HepG2 (cell line): ENCODE measurements around the gene ASXL1. TPM values are rescaled to one million over a fixed set of nuclear protein-coding genes. Genes with fewer than 3 reads are reported as not detected.

Experiments
- ATAC-seq: fragments of 200-7000 bp; cut with Tn5 transposase; 3 replicates; pipeline ENCODE4 v1.9.1; 2020; ENCODE audit warnings: mild to moderate bottlenecking, moderate library complexity
- BruUV-seq: library from RNA; stranded (reverse); fragments of 400-500 nt; replicated peaks from 2 replicates; lab custom pipeline; 2021; lab: Mats Ljungman, UMichigan
- CTCF ChIA-PET: fragments of 300-600 bp; formaldehyde crosslinking; extraction: SDS; loops from one replicate; lab custom pipeline; 2021; ENCODE audit warnings: low total read pairs, inconsistent platforms, low intra/inter-chr PET ratio; lab: Yijun Ruan, JAX
- POLR2A ChIA-PET: fragments of 350-600 bp; sonication (Branson Sonifier 250); formaldehyde crosslinking; loops from one replicate; lab custom pipeline; 2020; ENCODE audit warnings: antibody characterized with exemption, inconsistent platforms; lab: Yijun Ruan, JAX
- DNase-seq: peaks from one replicate; pipeline ENCODE4 v3.0.0-alpha.2; 2015; ENCODE audit warnings: low spot score
- FAIRE-seq: peaks from 3 replicates; lab custom pipeline; 2011; peaks lifted over from hg19 to GRCh38; lab: Jason Lieb, UNC
- H2AFZ ChIP-seq: one replicate; pipeline ENCODE4 v1.6.1; 2011; ENCODE audit warnings: low read length, inconsistent platforms
- H3K27ac ChIP-seq: fragments of 300-600 bp; 3 replicates; pipeline ENCODE4 v1.8.0; 2011; ENCODE audit warnings: mixed run types, mild to moderate bottlenecking, mixed read lengths, low read length, inconsistent platforms; ENCODE audit not compliant: insufficient read depth; ENCODE audit errors: extremely low read length
- H3K27me3 ChIP-seq, 2 experiments: fragments of 200-600 bp in 1 of 2; 2 replicates in 1 of 2; 3 replicates in 1 of 2; pipeline versions ENCODE4 v1.6.0 to v1.8.0; 2011; ENCODE audit warnings: low read length in 2 of 2, mild to moderate bottlenecking in 2 of 2, moderate library complexity in 2 of 2, inconsistent platforms in 1 of 2; ENCODE audit not compliant: insufficient read depth in 2 of 2, control insufficient read depth in 1 of 2
- H3K36me3 ChIP-seq, 2 experiments: fragments of 200-600 bp in 1 of 2; replicated peaks in 1 of 2; 2 replicates in 1 of 2; 3 replicates in 1 of 2; pipeline versions ENCODE4 v1.5.1 to v1.8.0; 2011; ENCODE audit warnings: low read length in 2 of 2, inconsistent platforms in 1 of 2; ENCODE audit not compliant: insufficient read depth in 2 of 2, control insufficient read depth in 1 of 2
- H3K4me1 ChIP-seq: 2 replicates; pipeline ENCODE4 v1.5.1; 2012; ENCODE audit warnings: low read length, inconsistent platforms; ENCODE audit not compliant: insufficient read depth
- H3K4me2 ChIP-seq: 2 replicates; pipeline ENCODE4 v1.6.0; 2011; ENCODE audit warnings: low read depth, low read length, inconsistent platforms
- H3K4me3 ChIP-seq, 3 experiments: fragments of 200-600 bp in 1 of 3; sonication (generic), shearing (Covaris generic) in 1 of 3; replicated peaks in 1 of 3; 2 replicates each; pipeline ENCODE4 v1.5.1; 2011 to 2016; ENCODE audit warnings: low read length in 3 of 3, inconsistent platforms in 2 of 3, low read depth in 2 of 3, mild to moderate bottlenecking in 2 of 3, control low read depth in 1 of 3, mixed read lengths in 1 of 3; ENCODE audit not compliant: insufficient read depth in 1 of 3
- H3K79me2 ChIP-seq: one replicate; pipeline ENCODE4 v1.6.1; 2011; ENCODE audit warnings: low read length, inconsistent platforms; ENCODE audit not compliant: insufficient read depth
- H3K9ac ChIP-seq: 2 replicates; pipeline ENCODE4 v1.6.0; 2011; ENCODE audit warnings: mild to moderate bottlenecking, low read depth, low read length, inconsistent platforms; ENCODE audit not compliant: insufficient read depth
- H3K9me3 ChIP-seq: 2 replicates; pipeline ENCODE4 v1.5.1; 2012; ENCODE audit warnings: mild to moderate bottlenecking, low read length
- H4K20me1 ChIP-seq: 2 replicates; pipeline ENCODE4 v1.6.0; 2011; ENCODE audit warnings: inconsistent platforms, mild to moderate bottlenecking, low read length, moderate library complexity; ENCODE audit not compliant: insufficient read depth
- AKAP8 ChIP-seq: sonication (generic); formaldehyde crosslinking; IDR thresholded peaks from 2 replicates; pipeline ENCODE4 v1.5.1; 2020; ENCODE audit warnings: mild to moderate bottlenecking, missing genetic modification reagents
- CHD4 ChIP-seq: fragments of 200-600 bp; sonication (generic); IDR thresholded peaks from 2 replicates; pipeline ENCODE4 v1.7.0; 2017; ENCODE audit warnings: mild to moderate bottlenecking, low read length, borderline replicate concordance
- GABPB1 ChIP-seq: IDR thresholded peaks from 2 replicates; pipeline ENCODE4 v1.6.1; 2016; ENCODE audit warnings: mild to moderate bottlenecking, missing genetic modification reagents, moderate library complexity, missing compliant biosample characterization
- MXD3 ChIP-seq: IDR thresholded peaks from 2 replicates; pipeline ENCODE4 v1.6.1; 2016; ENCODE audit warnings: mild to moderate bottlenecking, missing biosample characterization, missing genetic modification reagents
- NONO ChIP-seq, 2 experiments: fragments of 450-650 bp in 1 of 2; sonication (generic) in 1 of 2; formaldehyde crosslinking in 1 of 2; IDR thresholded peaks in 1 of 2; conservative IDR thresholded peaks in 1 of 2; 2 replicates each; pipeline versions ENCODE4 v1.6.1 to v1.8.0; 2017 to 2022; ENCODE audit warnings: mild to moderate bottlenecking in 1 of 2, missing genetic modification reagents in 1 of 2, moderate library complexity in 1 of 2
- REPIN1 ChIP-seq: sonication (generic); formaldehyde crosslinking; IDR thresholded peaks from 2 replicates; pipeline ENCODE4 v1.8.0; 2022; ENCODE audit warnings: missing genetic modification reagents, low read depth, mild to moderate bottlenecking, borderline replicate concordance
- YY1 ChIP-seq: IDR thresholded peaks from 2 replicates; pipeline ENCODE4 v1.6.1; 2011; ENCODE audit warnings: low read length, low read depth, moderate library complexity, mild to moderate bottlenecking; ENCODE audit not compliant: insufficient read depth, insufficient replicate concordance
- ZBTB25 ChIP-seq: IDR thresholded peaks from 2 replicates; pipeline ENCODE4 v1.6.1; 2018; ENCODE audit warnings: missing genetic modification reagents
- ZHX1 ChIP-seq: sonication (generic); formaldehyde crosslinking; IDR thresholded peaks from 2 replicates; pipeline ENCODE4 v1.8.1; 2022; ENCODE audit warnings: low read depth, mild to moderate bottlenecking, missing genetic modification reagents
- ZNF17 ChIP-seq: sonication (generic); formaldehyde crosslinking; IDR thresholded peaks from 2 replicates; pipeline ENCODE4 v1.5.0; 2020; ENCODE audit warnings: mild to moderate bottlenecking, missing genetic modification reagents
- ZNF251 ChIP-seq: sonication (generic); formaldehyde crosslinking; IDR thresholded peaks from 2 replicates; pipeline ENCODE4 v1.9.0; 2021; ENCODE audit warnings: mild to moderate bottlenecking, missing genetic modification reagents
- ZNF274 ChIP-seq: sonication (generic); formaldehyde crosslinking; IDR thresholded peaks from 2 replicates; pipeline ENCODE4 v1.5.1; 2020; ENCODE audit warnings: mild to moderate bottlenecking, missing genetic modification reagents
- ZNF512 ChIP-seq: sonication (generic); formaldehyde crosslinking; IDR thresholded peaks from 2 replicates; pipeline ENCODE4 v1.4.0; 2020; ENCODE audit warnings: mild to moderate bottlenecking, missing genetic modification reagents
- ZNF546 ChIP-seq: sonication (generic); formaldehyde crosslinking; conservative IDR thresholded peaks from 2 replicates; pipeline ENCODE4 v1.8.1; 2023; ENCODE audit warnings: mild to moderate bottlenecking, missing genetic modification reagents
- ZNF567 ChIP-seq: sonication (generic); formaldehyde crosslinking; IDR thresholded peaks from 2 replicates; pipeline ENCODE4 v1.8.1; 2023; ENCODE audit warnings: mild to moderate bottlenecking, missing genetic modification reagents, borderline replicate concordance
- ZNF7 ChIP-seq: IDR thresholded peaks from 2 replicates; pipeline ENCODE4 v1.6.1; 2016; ENCODE audit warnings: missing biosample characterization, missing genetic modification reagents
- ZNF747 ChIP-seq: sonication (generic); formaldehyde crosslinking; IDR thresholded peaks from 2 replicates; pipeline ENCODE4 v1.8.1; 2023; ENCODE audit warnings: missing genetic modification reagents, mild to moderate bottlenecking, borderline replicate concordance
- WGBS: methylation state at CpG from one replicate; pipeline ENCODE4 v1.1.6; 2017; ENCODE audit warnings: low lambda C conversion rate; 5-methylcytosine and 5-hydroxymethylcytosine counted together
- in situ Hi-C: cut with HindIII; loops from 2 replicates; pipeline ENCODE4 v1.10.0; 2017; ENCODE audit warnings: low pct_unique_long_range_greater_than_20kb; ENCODE audit not compliant: extremely low pct_ligation_motif_present
- intact Hi-C: fragments of 100-400 bp; cut with micrococcal nuclease; formaldehyde crosslinking; loops from one replicate; pipeline ENCODE4 v1.10.0; 2022; ENCODE audit not compliant: unreplicated experiment
- polyA plus RNA-seq, 8 experiments: library from polyadenylated mRNA; depleted of rRNA in 3 of 8; stranded (reverse) in 7 of 8; unstranded in 1 of 8; fragments of >200 nt; fragmentation: Illumina TruSeq in 4 of 8; extraction: Trizol in 4 of 8; gene quantifications; 2 replicates each; pipeline versions ENCODE4 v1.2.1 to v1.2.3, GENCODE V29; 2011 to 2016; ENCODE audit warnings: low read depth in 4 of 8, missing spikeins in 1 of 8, mixed read lengths in 1 of 8; ENCODE audit not compliant: insufficient read depth in 1 of 8
- total RNA-seq, 5 experiments: library from RNA; depleted of rRNA; stranded (reverse); fragments of >200 nt; fragmentation: Illumina TruSeq; extraction: Trizol; gene quantifications; 2 replicates each; pipeline ENCODE4 v1.2.3, GENCODE V29; 2016; ENCODE audit warnings: low read depth in 1 of 5

The ASXL1 gene
- total and polyA plus RNA-seq, 2 of the 13 experiments (the other 11 are each of a cell fraction or from before 2014, with no cell fraction given): 62.1 to 74.8 TPM

GRCh38 chr20:32411955-32412706 lies 54.0 kb downstream of the ASXL1 start:
- ChIA-PET CTCF (no interaction called here), POLR2A (interaction anchor here (0.7 to 1.3 kb wide), 2 partner anchors 9 to 51 kb away, joined by 4 read pairs; no protein-coding TSS in a partner anchor)
- Histone ChIP-seq H3K27me3 (no peaks in the 10 kb centered on the region), H3K4me3 (no peak overlapping the region), H3K79me2 (peaks cover 79% of the 10 kb centered on the region), H3K9me3 (no peaks in the 10 kb centered on the region), H3K9ac (no peak overlapping the region), H2AFZ (no peak overlapping the region), H3K27ac (no peak overlapping the region), H3K36me3 (peaks cover 11 to 56% of the 10 kb centered on the region in 2 experiments), H3K4me1 (no peaks in the 10 kb centered on the region), H3K4me2 (no peak overlapping the region), H4K20me1 (peaks cover 34% of the 10 kb centered on the region)
- TF ChIP-seq ZNF7: no peak
- TF ChIP-seq ZNF512 (CRISPR knock-in tag): no peak
- no peak for TF ChIP-seq ZNF17 (CRISPR knock-in tag)
- TF ChIP-seq CHD4: no peak
- TF ChIP-seq ZNF747 (CRISPR knock-in tag): no peak
- no peak for TF ChIP-seq AKAP8 (CRISPR knock-in tag)
- TF ChIP-seq ZNF567 (CRISPR knock-in tag): no peak
- TF ChIP-seq NONO (IDR thresholded peaks at IDR 0.05): no peak
- no peak for TF ChIP-seq NONO (CRISPR knock-in tag; conservative IDR thresholded peaks at IDR 0.05)
- TF ChIP-seq YY1: no peak
- TF ChIP-seq ZHX1: no peak
- TF ChIP-seq ZNF274 (CRISPR knock-in tag): no peak
- no peak for TF ChIP-seq MXD3 (CRISPR knock-in tag)
- no peak for TF ChIP-seq ZNF251 (CRISPR knock-in tag)
- no peak for TF ChIP-seq ZNF546 (CRISPR knock-in tag)
- no peak for TF ChIP-seq ZBTB25 (CRISPR knock-in tag)
- no peak for TF ChIP-seq GABPB1 (CRISPR knock-in tag)
- no peak for TF ChIP-seq REPIN1 (CRISPR knock-in tag)
- 97% methylated on average over 2 of the region's 2 CpGs for WGBS
- no peak for DNase-seq
- BruUV-seq: no TSS peak
- FAIRE-seq: no peak
- in situ Hi-C loops: no loop called here
- no peak for ATAC-seq
- intact Hi-C loops: no loop called here
